ENCODE results near the gene RUNX3. TPM values are rescaled to one million over a fixed set of nuclear protein-coding genes. Genes with fewer than 3 reads are reported as not detected.
A peak's percentile ranks its signal among the peaks of the same experiment; 100 is the strongest.

The RUNX3 gene
- polyA plus RNA-seq, 1 donor (not counting 4 experiments of a cell fraction or from before 2014, with no cell fraction given): not detected

GRCh38 chr1:24927473-24927872 is 2.6 kb downstream of the RUNX3 start:
- Histone ChIP-seq H3K27me3 (ENCODE audit: control insufficient read depth, extremely low read depth, insufficient read depth, low read length) (peaks cover 88% of the 10 kb centered on the region), H3K4me3 (ENCODE audit: control insufficient read depth in 2 of 3, extremely low read depth in 1 of 3, insufficient read depth in 2 of 3, low read depth in 1 of 3, low read length in 3 of 3) (no peak overlapping the region), H2AFZ (ENCODE audit: control insufficient read depth, low read length) (no peak overlapping the region), H3K79me2 (ENCODE audit: control insufficient read depth, insufficient read depth, low read length) (no peaks in the 10 kb centered on the region), H3K4me1 (ENCODE audit: control insufficient read depth, extremely low read depth, insufficient read depth, low read length) (peaks cover 6% of the 10 kb centered on the region), H3K9ac (ENCODE audit: control insufficient read depth, extremely low read depth, insufficient read depth, low read length) (no peak overlapping the region), H3K9me1 (ENCODE audit: control insufficient read depth, extremely low read depth, insufficient read depth, low read length) (no peaks in the 10 kb centered on the region), H3K36me3 (ENCODE audit: control insufficient read depth in 2 of 2, extremely low read depth in 1 of 2, insufficient read depth in 2 of 2, low read length in 2 of 2) (no peaks in the 10 kb centered on the region), H3K9me3 (ENCODE audit: control insufficient read depth, low read depth, low read length) (no peaks in the 10 kb centered on the region), H3K27ac (ENCODE audit: control insufficient read depth, insufficient read depth, low read length) (no peak overlapping the region), H4K20me1 (ENCODE audit: control insufficient read depth, extremely low read depth, insufficient read depth, low read length) (no peaks in the 10 kb centered on the region), H3K4me2 (ENCODE audit: control insufficient read depth, extremely low read depth, insufficient read depth, low read depth, low read length) (no peak overlapping the region)
- dilution Hi-C loops (cut with MboI; ENCODE audit: extremely low pct_ligation_motif_present, low sequenced_read_pairs): loop anchor here (10.0 to 25.0 kb wide), 2 partner anchors 57 to 285 kb away; no protein-coding TSS in a partner anchor
- DNase-seq (ENCODE audit: low read depth, low spot score): no peak
- TF ChIP-seq, protein P1, sequence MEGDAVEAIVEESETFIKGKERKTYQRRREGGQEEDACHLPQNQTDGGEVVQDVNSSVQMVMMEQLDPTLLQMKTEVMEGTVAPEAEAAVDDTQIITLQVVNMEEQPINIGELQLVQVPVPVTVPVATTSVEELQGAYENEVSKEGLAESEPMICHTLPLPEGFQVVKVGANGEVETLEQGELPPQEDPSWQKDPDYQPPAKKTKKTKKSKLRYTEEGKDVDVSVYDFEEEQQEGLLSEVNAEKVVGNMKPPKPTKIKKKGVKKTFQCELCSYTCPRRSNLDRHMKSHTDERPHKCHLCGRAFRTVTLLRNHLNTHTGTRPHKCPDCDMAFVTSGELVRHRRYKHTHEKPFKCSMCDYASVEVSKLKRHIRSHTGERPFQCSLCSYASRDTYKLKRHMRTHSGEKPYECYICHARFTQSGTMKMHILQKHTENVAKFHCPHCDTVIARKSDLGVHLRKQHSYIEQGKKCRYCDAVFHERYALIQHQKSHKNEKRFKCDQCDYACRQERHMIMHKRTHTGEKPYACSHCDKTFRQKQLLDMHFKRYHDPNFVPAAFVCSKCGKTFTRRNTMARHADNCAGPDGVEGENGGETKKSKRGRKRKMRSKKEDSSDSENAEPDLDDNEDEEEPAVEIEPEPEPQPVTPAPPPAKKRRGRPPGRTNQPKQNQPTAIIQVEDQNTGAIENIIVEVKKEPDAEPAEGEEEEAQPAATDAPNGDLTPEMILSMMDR (optimal IDR thresholded peaks at IDR 0.05 in 1 of 3, IDR thresholded peaks at IDR 0.05 in 1 of 3, conservative IDR thresholded peaks at IDR 0.05 in 1 of 3; ENCODE audit: extremely low read depth in 1 of 3, insufficient read depth in 2 of 3, low read length in 3 of 3): no peak
- no peak for TF ChIP-seq EZH2 (IDR thresholded peaks at IDR 0.05; ENCODE audit: low read length)
- FAIRE-seq: no peak

- Histone ChIP-seq H3K4me2 (ENCODE audit: control insufficient read depth, extremely low read depth, insufficient read depth, low read depth, low read length) (no peak overlapping the region), H3K4me3 (ENCODE audit: control insufficient read depth in 2 of 3, extremely low read depth in 1 of 3, insufficient read depth in 2 of 3, low read depth in 1 of 3, low read length in 3 of 3) (peak overlapping the region in 1 of 3 experiments; percentile 33), H3K4me1 (ENCODE audit: control insufficient read depth, extremely low read depth, insufficient read depth, low read length) (peaks cover 6% of the 10 kb centered on the region), H3K9me3 (ENCODE audit: control insufficient read depth, low read depth, low read length) (no peaks in the 10 kb centered on the region), H2AFZ (ENCODE audit: control insufficient read depth, low read length) (no peak overlapping the region), H3K9ac (ENCODE audit: control insufficient read depth, extremely low read depth, insufficient read depth, low read length) (no peak overlapping the region), H3K79me2 (ENCODE audit: control insufficient read depth, insufficient read depth, low read length) (no peaks in the 10 kb centered on the region), H3K27ac (ENCODE audit: control insufficient read depth, insufficient read depth, low read length) (no peak overlapping the region), H3K9me1 (ENCODE audit: control insufficient read depth, extremely low read depth, insufficient read depth, low read length) (no peaks in the 10 kb centered on the region), H3K27me3 (ENCODE audit: control insufficient read depth, extremely low read depth, insufficient read depth, low read length) (peaks cover 82% of the 10 kb centered on the region), H4K20me1 (ENCODE audit: control insufficient read depth, extremely low read depth, insufficient read depth, low read length) (no peaks in the 10 kb centered on the region), H3K36me3 (ENCODE audit: control insufficient read depth in 2 of 2, extremely low read depth in 1 of 2, insufficient read depth in 2 of 2, low read length in 2 of 2) (no peaks in the 10 kb centered on the region)
- DNase-seq (ENCODE audit: low read depth, low spot score) (no peak), FAIRE-seq (no peak)
- TF ChIP-seq, protein P1 (optimal IDR thresholded peaks at IDR 0.05 in 1 of 3, IDR thresholded peaks at IDR 0.05 in 1 of 3, conservative IDR thresholded peaks at IDR 0.05 in 1 of 3; ENCODE audit: extremely low read depth in 1 of 3, insufficient read depth in 2 of 3, low read length in 3 of 3): no peak
- peak; percentile 25 for TF ChIP-seq EZH2 (IDR thresholded peaks at IDR 0.05; ENCODE audit: low read length)
- dilution Hi-C loops (cut with MboI; ENCODE audit: extremely low pct_ligation_motif_present, low sequenced_read_pairs): loop anchor here (10.0 to 25.0 kb wide), 2 partner anchors 58 to 286 kb away; no protein-coding TSS in a partner anchor
These were observed 3.4 kb downstream of the RUNX3 start for GRCh38 chr1:24926563-24927249.

All from keratinocyte (primary cell).